OCI-LY1 (cell line): Measurements from ENCODE around the gene TMEM234.

Experiments
- H2AFZ ChIP-seq: fragments of 200-600 bp; sonication (generic), shearing (Covaris generic); 2 replicates; pipeline ENCODE4 v1.6.0; 2014; ENCODE audit warnings: antibody characterized with exemption, mild to moderate bottlenecking, low read length
- H3F3A ChIP-seq: fragments of 200-600 bp; sonication (generic), shearing (Covaris generic); 2 replicates; pipeline ENCODE4 v1.6.0; 2014; ENCODE audit warnings: mild to moderate bottlenecking, antibody characterized with exemption, low read length, moderate library complexity; ENCODE audit not compliant: insufficient read depth
- H3K27ac ChIP-seq: fragments of 200-600 bp; sonication (generic); 2 replicates; pipeline ENCODE4 v1.5.1; 2014; ENCODE audit warnings: low read length, mixed run types, mild to moderate bottlenecking, low read depth; ENCODE audit not compliant: poor library complexity, severe bottlenecking
- H3K27me3 ChIP-seq: fragments of 200-600 bp; sonication (generic); 2 replicates; pipeline ENCODE4 v1.6.0; 2014; ENCODE audit warnings: antibody characterized with exemption, mild to moderate bottlenecking, low read length, moderate library complexity; ENCODE audit not compliant: insufficient read depth
- H3K36me3 ChIP-seq: fragments of 200-600 bp; sonication (generic); 2 replicates; pipeline ENCODE4 v1.6.1; 2014; ENCODE audit warnings: mild to moderate bottlenecking, antibody characterized with exemption, low read length, moderate library complexity, mixed read lengths; ENCODE audit not compliant: insufficient read depth
- H3K4me1 ChIP-seq: fragments of 200-600 bp; sonication (generic); 2 replicates; pipeline ENCODE4 v1.5.1; 2014; ENCODE audit warnings: mild to moderate bottlenecking, low read length, moderate library complexity; ENCODE audit not compliant: insufficient read depth, severe bottlenecking
- H3K4me2 ChIP-seq: fragments of 200-600 bp; sonication (generic), shearing (Covaris generic); 2 replicates; pipeline ENCODE4 v1.6.1; 2014; ENCODE audit warnings: low read length
- H3K4me3 ChIP-seq: fragments of 200-600 bp; sonication (generic); 2 replicates; pipeline ENCODE4 v1.5.1; 2014; ENCODE audit warnings: low read length, low read depth, mild to moderate bottlenecking, mixed read lengths; ENCODE audit not compliant: poor library complexity, severe bottlenecking
- H3K79me2 ChIP-seq: fragments of 200-600 bp; shearing (Covaris generic); 2 replicates; pipeline ENCODE4 v1.6.1; 2016; ENCODE audit warnings: mixed run types, low read length, mixed read lengths; ENCODE audit not compliant: insufficient read depth
- H3K9ac ChIP-seq: fragments of 200-600 bp; sonication (generic), shearing (Covaris generic); 2 replicates; pipeline ENCODE4 v1.6.1; 2014; ENCODE audit warnings: mild to moderate bottlenecking, low read length, mixed read lengths
- H3K9me2 ChIP-seq: fragments of 200-600 bp; sonication (generic), shearing (Covaris generic); 2 replicates; pipeline ENCODE4 v1.6.1; 2014; ENCODE audit warnings: low read depth, mild to moderate bottlenecking, low read length, mixed read lengths
- H3K9me3 ChIP-seq: fragments of 200-600 bp; shearing (Covaris generic); 2 replicates; pipeline ENCODE4 v1.6.1; 2014; ENCODE audit warnings: low read length, mixed read lengths
- H4K20me1 ChIP-seq: fragments of 200-600 bp; sonication (generic), shearing (Covaris generic); 2 replicates; pipeline ENCODE4 v1.6.0; 2016; ENCODE audit warnings: mild to moderate bottlenecking, low read length; ENCODE audit not compliant: insufficient read depth
- EZH2 ChIP-seq: fragments of 200-600 bp; sonication (generic), shearing (Covaris generic); IDR thresholded peaks from 2 replicates; pipeline ENCODE4 v1.8.0; 2017; ENCODE audit warnings: borderline replicate concordance, mixed run types, mild to moderate bottlenecking, antibody characterized with exemption, low read length, moderate library complexity, mixed read lengths
- TF ChIP-seq, protein P1 (sequence below): fragments of 200-600 bp; sonication (generic), shearing (Covaris generic); IDR thresholded peaks from 2 replicates; pipeline ENCODE4 v1.5.1; 2017; ENCODE audit warnings: mild to moderate bottlenecking, antibody characterized with exemption, low read length, moderate library complexity, mixed read lengths

TMEM234 gene

DNA sequence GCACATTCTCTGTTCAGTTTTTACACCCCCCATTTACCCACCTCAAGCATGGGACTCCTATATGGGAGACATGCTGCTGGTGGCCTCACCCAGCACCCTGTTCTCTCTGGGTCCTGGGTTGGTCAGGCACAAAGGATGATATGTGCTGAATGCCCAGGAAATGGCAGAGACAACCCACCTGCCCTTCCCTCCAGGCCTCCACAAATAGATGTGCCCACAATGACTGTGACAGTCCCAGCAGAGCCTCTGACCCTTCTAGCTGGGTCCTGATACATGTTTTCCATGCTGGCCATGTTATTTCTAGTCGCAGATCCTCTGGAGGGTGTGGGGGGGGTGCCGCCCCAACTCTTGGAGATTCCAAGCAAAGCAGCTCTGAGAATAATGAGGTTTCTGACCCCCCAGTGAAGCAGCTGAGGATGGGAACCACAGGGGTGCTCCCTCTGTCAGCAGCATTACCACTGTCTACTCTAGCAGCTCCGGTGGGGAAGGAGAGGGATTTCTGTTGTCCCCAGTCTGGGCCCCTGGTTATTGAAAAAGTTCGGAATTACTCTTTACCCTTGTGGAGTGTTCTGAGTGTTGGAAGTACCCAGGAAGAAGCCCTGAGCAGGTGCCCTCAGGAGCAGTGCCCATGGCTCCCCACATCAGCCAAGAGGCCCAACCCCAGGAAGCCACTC is 23.0 kb downstream of the TMEM234 start:
- no peak for TF ChIP-seq EZH2
- TF ChIP-seq, protein P1, sequence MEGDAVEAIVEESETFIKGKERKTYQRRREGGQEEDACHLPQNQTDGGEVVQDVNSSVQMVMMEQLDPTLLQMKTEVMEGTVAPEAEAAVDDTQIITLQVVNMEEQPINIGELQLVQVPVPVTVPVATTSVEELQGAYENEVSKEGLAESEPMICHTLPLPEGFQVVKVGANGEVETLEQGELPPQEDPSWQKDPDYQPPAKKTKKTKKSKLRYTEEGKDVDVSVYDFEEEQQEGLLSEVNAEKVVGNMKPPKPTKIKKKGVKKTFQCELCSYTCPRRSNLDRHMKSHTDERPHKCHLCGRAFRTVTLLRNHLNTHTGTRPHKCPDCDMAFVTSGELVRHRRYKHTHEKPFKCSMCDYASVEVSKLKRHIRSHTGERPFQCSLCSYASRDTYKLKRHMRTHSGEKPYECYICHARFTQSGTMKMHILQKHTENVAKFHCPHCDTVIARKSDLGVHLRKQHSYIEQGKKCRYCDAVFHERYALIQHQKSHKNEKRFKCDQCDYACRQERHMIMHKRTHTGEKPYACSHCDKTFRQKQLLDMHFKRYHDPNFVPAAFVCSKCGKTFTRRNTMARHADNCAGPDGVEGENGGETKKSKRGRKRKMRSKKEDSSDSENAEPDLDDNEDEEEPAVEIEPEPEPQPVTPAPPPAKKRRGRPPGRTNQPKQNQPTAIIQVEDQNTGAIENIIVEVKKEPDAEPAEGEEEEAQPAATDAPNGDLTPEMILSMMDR, result no peak
- Histone ChIP-seq H3K79me2 (no peaks in the 10 kb centered on the region), H2AFZ (no peak overlapping the region), H3K4me2 (peak overlapping the region; percentile 87; the same call in 1 of the 2 replicates), H3F3A (no peaks in the 10 kb centered on the region), H3K4me1 (peaks cover 28% of the 10 kb centered on the region), H3K36me3 (peaks cover 40% of the 10 kb centered on the region), H3K9me2 (no peaks in the 10 kb centered on the region), H3K9me3 (no peaks in the 10 kb centered on the region), H4K20me1 (no peaks in the 10 kb centered on the region), H3K9ac (no peak overlapping the region; the same call in 1 of the 2 replicates), H3K27me3 (no peaks in the 10 kb centered on the region), H3K4me3 (peak overlapping the region; percentile 73), H3K27ac (peak overlapping the region; percentile 75)

DNA sequence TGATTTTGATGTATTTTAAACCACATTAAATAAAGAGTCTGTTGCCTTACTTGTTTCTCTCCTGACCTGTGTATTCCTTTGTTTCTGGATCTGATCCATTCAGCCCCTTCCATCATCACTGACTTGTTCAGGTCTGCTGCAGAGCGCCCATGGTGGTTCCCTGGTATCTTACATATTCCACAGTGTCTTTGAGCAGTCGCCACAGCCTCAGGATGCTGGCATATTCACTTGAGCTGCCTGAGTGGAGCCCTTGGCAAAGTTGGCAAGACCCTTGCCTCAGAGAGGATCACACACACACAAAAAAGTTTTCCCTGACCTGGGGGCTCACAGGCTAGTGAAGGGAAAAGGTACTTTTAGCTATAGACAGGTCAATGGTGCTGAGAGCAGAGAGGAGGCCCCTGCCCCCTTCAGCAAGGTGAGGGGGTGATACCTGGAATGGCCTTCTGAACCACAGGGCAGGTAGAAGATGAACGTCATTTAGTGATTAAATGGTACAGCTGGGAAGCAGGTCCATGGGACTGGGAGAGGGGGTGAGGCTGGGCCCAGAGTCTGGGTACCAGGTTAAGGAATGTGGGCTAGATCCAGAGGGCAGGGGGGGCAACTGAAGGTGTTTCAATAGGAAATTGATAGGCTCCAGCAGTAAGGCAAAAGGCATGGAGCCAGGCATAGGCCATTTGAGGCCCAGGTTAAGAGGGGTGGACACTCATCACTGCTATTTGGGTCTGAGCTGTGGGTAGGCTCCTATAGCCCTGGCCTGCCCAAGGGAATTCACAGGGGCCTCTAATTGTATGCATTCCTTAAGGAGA is 23.7 kb downstream of the TMEM234 start:
- Histone ChIP-seq H3K9ac (no peak overlapping the region), H3K4me2 (no peak overlapping the region), H3K9me2 (no peaks in the 10 kb centered on the region), H3K4me3 (no peak overlapping the region), H2AFZ (no peak overlapping the region), H3K9me3 (no peaks in the 10 kb centered on the region), H4K20me1 (no peaks in the 10 kb centered on the region), H3K79me2 (no peaks in the 10 kb centered on the region), H3K27me3 (no peaks in the 10 kb centered on the region), H3K36me3 (peaks cover 46% of the 10 kb centered on the region), H3F3A (no peaks in the 10 kb centered on the region), H3K27ac (no peak overlapping the region), H3K4me1 (peaks cover 28% of the 10 kb centered on the region)
- TF ChIP-seq, protein P1, result no peak
- no peak for TF ChIP-seq EZH2

DNA sequence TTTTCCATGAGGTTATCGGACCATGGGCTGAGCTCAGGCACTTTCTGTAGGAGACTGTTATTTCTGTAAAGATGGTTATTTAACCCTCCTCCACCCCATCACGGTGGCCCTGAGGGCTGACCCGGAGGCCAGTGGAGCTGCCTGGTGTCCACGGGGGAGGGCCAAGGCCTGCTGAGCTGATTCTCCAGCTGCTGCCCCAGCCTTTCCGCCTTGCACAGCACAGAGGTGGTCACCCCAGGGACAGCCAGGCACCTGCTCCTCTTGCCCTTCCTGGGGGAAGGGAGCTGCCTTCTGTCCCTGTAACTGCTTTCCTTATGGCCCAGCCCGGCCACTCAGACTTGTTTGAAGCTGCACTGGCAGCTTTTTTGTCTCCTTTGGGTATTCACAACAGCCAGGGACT is 24.3 kb downstream of the TMEM234 start:
- H3K27ac ChIP-seq, result no peak overlapping the region
- H3K79me2 ChIP-seq, result no peaks in the 10 kb centered on the region
- no peak overlapping the region for H3K4me2 ChIP-seq
- H3K4me1 ChIP-seq, result peaks cover 28% of the 10 kb centered on the region
- H3F3A ChIP-seq, result no peaks in the 10 kb centered on the region
- H3K9me3 ChIP-seq, result no peaks in the 10 kb centered on the region
- peaks cover 52% of the 10 kb centered on the region for H3K36me3 ChIP-seq
- TF ChIP-seq EZH2, result no peak
- TF ChIP-seq, protein P1, result no peak
- H2AFZ ChIP-seq, result no peak overlapping the region
- H3K4me3 ChIP-seq, result no peak overlapping the region
- no peaks in the 10 kb centered on the region for H4K20me1 ChIP-seq
- H3K27me3 ChIP-seq, result no peaks in the 10 kb centered on the region
- H3K9me2 ChIP-seq, result no peaks in the 10 kb centered on the region
- no peak overlapping the region for H3K9ac ChIP-seq
